LoVo (cell line): ENCODE measurements around the gene SPATS1.

Experiments used
- DNase-seq: peaks from one replicate; pipeline ENCODE4 v3.0.0-alpha.2; 2016; ENCODE audit warnings: low spot score

The SPATS1 gene, protein sequence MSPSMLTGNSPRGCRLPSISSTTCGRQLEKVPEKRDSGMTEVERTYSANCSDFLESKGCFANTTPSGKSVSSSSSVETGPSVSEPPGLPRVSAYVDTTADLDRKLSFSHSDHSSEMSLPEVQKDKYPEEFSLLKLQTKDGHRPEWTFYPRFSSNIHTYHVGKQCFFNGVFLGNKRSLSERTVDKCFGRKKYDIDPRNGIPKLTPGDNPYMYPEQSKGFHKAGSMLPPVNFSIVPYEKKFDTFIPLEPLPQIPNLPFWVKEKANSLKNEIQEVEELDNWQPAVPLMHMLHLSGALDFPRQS

DNA sequence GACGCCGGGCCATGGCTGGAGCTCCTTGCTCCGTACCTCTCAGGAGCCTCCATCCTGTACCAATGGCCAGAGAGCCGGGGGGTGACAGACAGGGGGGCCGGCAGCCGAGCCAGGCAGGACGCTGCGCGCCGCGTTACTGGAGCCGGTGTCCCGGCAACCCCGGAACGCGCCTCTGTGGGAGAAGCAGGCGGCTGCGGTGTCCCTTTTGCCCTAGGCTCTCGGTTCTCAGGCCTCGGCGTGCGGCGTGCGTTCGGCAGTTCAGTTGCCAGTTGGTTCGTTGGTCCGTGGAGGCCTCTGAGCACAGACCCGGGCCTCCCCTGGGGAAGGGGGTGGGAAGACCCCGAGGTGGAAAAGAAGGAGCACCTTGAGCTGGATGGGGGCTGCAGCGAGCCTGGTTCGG, at the start of gene SPATS1:
SPATS1 (plus strand) TSS at position 162 of the 400 bp plus-strand sequence. CDS start 446 bp downstream, outside the sequence.
- DNase-seq: no peak

DNA sequence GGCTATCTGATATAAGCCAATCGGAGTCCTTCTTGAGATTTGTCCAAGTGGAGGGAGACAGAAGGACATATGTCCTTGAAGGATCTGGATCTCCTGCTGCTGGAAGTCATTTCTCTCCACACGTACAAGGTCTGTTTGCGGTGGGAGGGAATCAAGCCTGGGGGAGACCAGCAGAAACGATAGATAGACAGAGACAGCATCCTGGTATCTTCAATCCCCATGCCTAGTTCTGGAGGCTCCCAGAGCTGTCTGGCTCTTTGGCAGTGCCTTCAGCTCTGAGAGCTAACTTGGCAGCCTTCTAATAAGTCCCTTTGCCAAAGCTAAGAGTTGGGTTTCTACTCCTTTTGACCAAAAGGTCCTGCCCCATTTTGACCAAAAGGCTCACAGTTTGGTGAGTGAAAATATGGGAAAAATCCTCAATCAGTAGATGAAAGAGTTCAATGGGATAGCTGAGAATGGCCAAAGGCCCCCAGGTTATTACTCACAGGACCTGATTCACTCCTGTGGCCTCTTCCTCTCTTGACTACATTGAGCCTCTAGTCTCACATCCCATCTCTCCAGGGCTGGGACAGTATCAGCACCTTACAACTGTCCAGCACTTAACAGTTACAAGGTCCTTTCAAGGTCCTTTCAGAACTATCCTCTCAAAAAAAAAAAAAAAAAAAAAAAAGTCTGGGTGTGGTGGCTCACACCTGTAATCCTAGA, 49.6 kb upstream of the SPATS1 start:
- no peak for DNase-seq

DNA sequence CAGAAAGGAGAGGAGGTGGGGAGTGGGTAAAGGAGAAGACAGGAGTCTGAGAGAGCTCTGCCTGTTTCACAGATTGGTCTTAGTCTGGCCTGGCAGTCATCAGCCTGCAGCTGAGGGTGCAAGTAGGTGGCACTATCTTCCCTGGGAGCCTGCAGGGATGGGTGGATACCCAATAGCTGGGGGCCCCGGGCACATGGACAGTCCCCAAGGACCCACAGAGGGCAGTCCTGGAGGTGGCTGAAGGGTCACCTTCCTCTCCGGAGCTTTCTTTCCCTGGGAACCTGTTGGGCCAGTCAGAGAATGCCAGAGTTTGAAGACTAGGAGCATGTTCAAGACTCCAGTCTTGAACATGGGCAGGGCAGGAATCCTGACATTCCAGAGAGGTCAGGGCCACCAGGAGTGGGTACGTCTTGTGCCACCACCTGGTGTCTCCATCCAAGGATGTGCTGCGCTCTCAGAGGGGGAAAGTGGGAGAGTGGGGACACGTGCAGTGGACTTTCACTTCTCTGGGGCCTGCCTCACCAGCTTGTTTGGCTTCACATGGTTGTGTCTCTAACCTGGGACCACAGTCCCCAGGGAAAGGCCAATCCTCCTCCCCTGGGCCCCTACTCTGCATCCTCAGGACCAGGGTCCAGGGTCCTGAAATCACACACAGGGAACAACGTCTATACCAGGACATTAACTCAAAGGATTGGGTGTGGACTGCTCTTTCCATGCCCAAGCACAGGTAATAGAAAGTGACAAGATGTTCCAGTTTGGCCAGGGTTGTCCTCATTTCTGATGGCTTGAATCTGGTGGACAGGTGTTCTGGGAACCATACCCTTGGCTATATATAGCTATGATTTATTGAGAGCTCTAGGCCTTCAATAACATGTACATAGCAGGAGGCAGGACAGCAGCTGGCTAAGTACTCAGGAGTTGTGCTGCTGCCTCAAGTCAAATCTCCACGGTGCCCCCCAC, 47.3 kb upstream of the SPATS1 start:
- DNase-seq: no peak

- DNase-seq: peak; percentile 26
Measured at GRCh38 chr6:44297063-44298038, 45.1 kb upstream of the SPATS1 start.

GRCh38 chr6:44298055-44298803, 44.2 kb upstream of the SPATS1 start:
- DNase-seq: no peak

GRCh38 chr6:44298864-44299263, 43.6 kb upstream of the SPATS1 start:
- DNase-seq: no peak

GRCh38 chr6:44300292-44300823, 42.1 kb upstream of the SPATS1 start:
- DNase-seq: no peak

DNA sequence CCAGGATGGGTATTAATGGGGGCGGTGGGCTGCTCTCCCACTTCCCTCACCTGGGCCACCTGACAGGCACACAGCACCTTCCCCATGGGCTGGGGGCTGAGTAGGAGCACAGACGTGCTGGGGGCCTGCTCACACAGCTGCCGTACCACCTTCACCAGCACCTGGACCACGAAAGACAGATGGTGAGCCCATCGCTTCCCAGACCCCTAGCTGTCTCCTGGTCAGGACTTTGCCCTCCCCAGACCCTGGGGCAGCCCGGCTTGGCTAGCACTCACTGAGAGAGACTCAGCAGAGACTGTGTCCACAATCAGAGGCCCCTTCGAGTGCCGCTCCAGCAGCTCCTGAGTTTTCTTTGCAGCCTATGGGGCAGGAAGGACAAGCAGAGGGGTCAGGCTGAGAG, 41.3 kb upstream of the SPATS1 start:
- no peak for DNase-seq

DNA sequence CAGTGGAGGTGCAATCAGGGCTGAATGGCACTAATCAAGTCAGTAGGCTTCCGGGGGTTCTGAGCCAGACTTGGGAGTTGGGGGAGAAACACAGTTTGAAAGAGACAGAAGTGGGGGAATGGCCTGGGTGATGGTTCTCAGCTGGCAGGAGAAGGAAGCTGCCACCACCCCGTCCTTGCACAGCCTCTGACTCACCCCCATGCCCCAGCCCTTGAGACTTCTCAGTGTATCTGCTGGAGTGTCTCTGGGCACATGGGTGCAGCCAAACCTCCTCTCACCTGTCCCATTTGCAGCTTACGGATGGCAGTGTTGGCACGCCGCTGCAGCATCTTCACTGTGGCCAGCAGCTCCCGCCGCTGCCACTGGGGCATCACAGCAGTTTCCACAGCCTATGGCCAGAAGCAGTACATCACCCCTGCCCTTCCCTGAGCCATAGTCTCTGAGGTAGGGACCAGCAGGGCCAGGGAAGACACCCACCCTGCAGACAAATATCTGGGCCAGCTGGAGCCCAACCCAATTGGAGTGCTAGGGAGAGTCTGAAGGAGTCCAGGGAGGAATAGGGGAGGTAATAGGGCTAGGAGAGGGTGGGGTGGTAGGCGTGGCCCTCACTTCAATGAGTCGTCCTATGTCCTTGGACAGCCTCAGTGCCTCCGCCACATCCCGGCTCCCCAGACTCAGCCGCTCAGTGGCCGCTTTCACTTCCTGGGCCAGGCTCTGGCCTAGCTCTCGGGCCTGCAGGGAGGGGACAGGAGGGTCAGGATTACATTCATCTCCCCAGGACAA, 40.5 kb upstream of the SPATS1 start:
- no peak for DNase-seq

DNA sequence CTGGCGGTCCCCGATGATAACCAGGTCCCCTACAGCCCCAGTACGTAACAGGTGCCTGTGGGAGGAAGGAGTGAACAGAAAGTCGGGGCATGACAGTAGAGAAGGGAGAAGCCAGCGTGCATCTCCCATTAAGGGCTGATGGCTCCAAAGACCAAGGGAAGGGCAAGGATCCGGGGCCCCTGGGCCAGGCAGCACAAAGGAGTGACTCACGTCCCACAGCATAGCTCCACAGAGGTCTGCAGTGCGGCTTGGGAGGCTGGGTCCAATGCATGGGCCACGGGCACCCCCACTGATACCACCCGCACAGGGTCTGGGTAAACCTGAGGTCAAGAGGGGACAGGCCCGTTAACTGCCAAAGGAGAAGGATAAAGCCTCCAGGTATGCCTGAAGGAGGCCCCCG, 39.6 kb upstream of the SPATS1 start:
- DNase-seq: no peak

- DNase-seq: no peak
Measured at GRCh38 chr6:44303842-44304241, 38.6 kb upstream of the SPATS1 start.

GRCh38 chr6:44304282-44305199, 37.9 kb upstream of the SPATS1 start:
- no peak for DNase-seq

- no peak for DNase-seq
Measured at GRCh38 chr6:44305200-44305725, 37.2 kb upstream of the SPATS1 start.

DNA sequence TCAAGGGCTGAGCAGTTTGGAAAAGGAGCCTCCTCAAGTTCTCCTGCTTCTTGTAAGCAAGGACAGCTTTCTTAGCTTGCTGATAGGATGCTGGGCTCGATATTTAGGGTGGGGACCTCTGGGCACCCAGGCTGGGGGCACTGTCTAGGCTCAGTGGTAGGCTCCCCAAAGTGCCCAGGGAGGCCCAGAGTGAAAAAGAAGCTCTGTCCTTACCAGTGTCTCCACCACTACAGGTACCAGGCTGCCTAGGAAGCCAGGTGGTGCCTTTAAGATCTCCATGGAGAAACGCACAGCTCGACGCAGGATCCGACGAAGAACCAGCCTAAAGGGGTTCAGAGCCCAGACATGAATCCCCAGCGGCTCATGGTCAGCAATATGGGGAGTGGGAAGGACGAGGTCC, 35.7 kb upstream of the SPATS1 start:
- DNase-seq: no peak

- DNase-seq: no peak
Measured at GRCh38 chr6:44307217-44307616, 35.2 kb upstream of the SPATS1 start.

DNA sequence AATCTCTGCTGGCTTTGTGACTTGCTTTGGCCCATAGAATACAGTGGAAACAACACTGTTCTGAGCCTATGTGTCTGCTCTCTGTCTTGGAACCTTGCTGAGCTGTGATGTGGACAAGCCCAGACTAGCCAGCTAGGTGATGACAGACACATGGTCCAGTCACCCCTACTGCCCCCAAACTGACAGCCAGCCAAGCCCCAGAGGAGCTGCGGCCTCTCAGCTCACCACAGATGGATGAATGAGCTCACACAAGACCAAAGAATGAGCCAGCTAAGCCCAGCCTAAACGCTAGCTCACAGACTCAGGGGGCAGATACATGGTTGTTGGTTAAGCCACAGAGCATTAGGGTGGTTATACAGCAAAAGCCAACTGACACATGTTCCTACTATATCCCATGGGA, 33.4 kb upstream of the SPATS1 start:
- no peak for DNase-seq

GRCh38 chr6:44309631-44310030, 32.8 kb upstream of the SPATS1 start:
- no peak for DNase-seq

DNA sequence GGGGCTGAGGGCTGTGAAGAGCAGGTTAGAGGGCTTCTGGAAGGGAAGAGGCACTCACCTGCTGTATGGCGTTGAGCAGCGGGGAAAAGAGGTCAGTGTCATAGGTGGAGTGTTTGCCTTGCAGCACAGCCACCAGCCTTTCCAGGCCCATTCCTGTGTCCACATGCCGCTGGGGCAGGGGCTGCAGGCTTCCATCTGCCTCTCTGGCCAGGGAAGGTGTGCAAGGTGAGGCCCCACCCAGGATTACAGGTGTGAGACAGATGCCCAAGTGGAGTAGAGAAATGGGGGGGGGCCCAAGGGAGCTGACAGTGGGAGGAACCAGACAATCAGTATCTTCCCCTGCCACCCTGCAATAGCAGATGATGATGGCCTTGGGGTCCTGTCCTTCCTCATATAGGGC, 32.2 kb upstream of the SPATS1 start:
- no peak for DNase-seq
